Posterior vena cava (tissue), 2 donors: ENCODE data around the gene MAP4K2. TPM values are rescaled to one million over a fixed set of nuclear protein-coding genes. Genes with fewer than 3 reads are reported as not detected.
A peak's percentile ranks its signal among the peaks of the same experiment; 100 is the strongest.

Experiments
- DNase-seq: peaks from one replicate; pipeline ENCODE4 v3.0.0-alpha.2; 2020; ENCODE audit warnings: low spot score
- intact Hi-C, 2 donors: fragments of 100-400 bp; cut with DNase I; formaldehyde crosslinking; loops; one replicate each; pipeline versions ENCODE4 v1.14.1 to v1.14.2; 2022 to 2023
- total RNA-seq, 2 donors: library from RNA; stranded (reverse); fragmentation: NEBNext Ultra II Directional; extraction: Animal tissue kit (Norgen Biotek cat#: 25700); gene quantifications; one replicate each; pipeline ENCODE4 v1.2.1, GENCODE V29; 2021
- donor health status: DM: yes; HTN: yes; CAD: no.
- donor health status: DM: yes; HTN: yes; CAD: no.

Gene MAP4K2
- total RNA-seq, 2 donors from 2014 or later = 13.2 to 14.7 TPM

- DNase-seq = no peak
- intact Hi-C loops = loop anchor here in 1 of 2 donors (5.0 kb wide), 1 partner anchor 1985 kb away; no protein-coding TSS in a partner anchor
Measured at GRCh38 chr11:64762277-64762673, 40.7 kb downstream of the MAP4K2 start.

GRCh38 chr11:64760759-64761420 is 42.1 kb downstream of the MAP4K2 start:
- DNase-seq = no peak
- intact Hi-C loops = loop anchor here in 1 of 2 donors (5.0 kb wide), 1 partner anchor 1986 kb away; no protein-coding TSS in a partner anchor

GRCh38 chr11:64759722-64760719 is 43.0 kb downstream of the MAP4K2 start, which contains the start of gene PYGM:
Gene PYGM, minus strand, starts transcription at chr11:64759974. Its CDS starts 76 bp downstream, at chr11:64759898.
- intact Hi-C loops = loop anchor here in 1 of 2 donors (5.0 kb wide), 1 partner anchor 1987 kb away; no protein-coding TSS in a partner anchor
- peak; percentile 94 for DNase-seq

- intact Hi-C loops = no loop called here
- DNase-seq = peak; percentile 81
Measured at GRCh38 chr11:64759131-64759721, 43.8 kb downstream of the MAP4K2 start.

- peak; percentile 66 for DNase-seq
- intact Hi-C loops = no loop called here
Measured at GRCh38 chr11:64758330-64759079, 44.5 kb downstream of the MAP4K2 start.

- intact Hi-C loops = no loop called here
- DNase-seq = peak; percentile 59
Measured at GRCh38 chr11:64757549-64758329, 45.3 kb downstream of the MAP4K2 start.

GRCh38 chr11:64755681-64756361 is 47.2 kb downstream of the MAP4K2 start:
- intact Hi-C loops = no loop called here
- DNase-seq = peak; percentile 77

GRCh38 chr11:64754919-64755662 is 47.9 kb downstream of the MAP4K2 start:
- peak; percentile 79 for DNase-seq
- intact Hi-C loops = no loop called here

GRCh38 chr11:64754124-64754918 is 48.7 kb downstream of the MAP4K2 start:
- intact Hi-C loops = no loop called here
- peak; percentile 50 for DNase-seq

GRCh38 chr11:64753380-64754123 is 49.5 kb downstream of the MAP4K2 start:
- peak; percentile 79 for DNase-seq

GRCh38 chr11:64753019-64753379 is 50.0 kb downstream of the MAP4K2 start:
- DNase-seq = peak; percentile 72
- intact Hi-C loops = no loop called here

More at GRCh38 chr11:64753380-64754123, 49.5 kb downstream of the MAP4K2 start:
- intact Hi-C loops = no loop called here

- intact Hi-C loops = no loop called here
- peak; percentile 53 for DNase-seq
Measured at GRCh38 chr11:64752175-64752970, 50.6 kb downstream of the MAP4K2 start.

- peak; percentile 19 for DNase-seq
- intact Hi-C loops = no loop called here
Measured at GRCh38 chr11:64751580-64751979, 51.4 kb downstream of the MAP4K2 start.

GRCh38 chr11:64751136-64751535 is 51.9 kb downstream of the MAP4K2 start:
- intact Hi-C loops = no loop called here
- DNase-seq = peak; percentile 46
